GM12875 (cell line): Measurements from ENCODE around the gene GRM5.
"Not testable (repeated sequence)": the region's sequence is repeated elsewhere in the genome, so short reads cannot be mapped to it uniquely, and the experiment has no call there.

ENCODE experiments used
- H3K4me3 ChIP-seq: one replicate; pipeline ENCODE4 v1.5.1; 2011; ENCODE audit warnings: low read depth, low read length, control low read depth
- CTCF ChIP-seq: IDR thresholded peaks from 2 replicates; pipeline ENCODE4 v1.5.1; 2011; ENCODE audit warnings: low read depth, mild to moderate bottlenecking, control low read depth, inconsistent platforms, low read length, moderate library complexity, borderline replicate concordance; ENCODE audit not compliant: insufficient read depth

Gene GRM5

GRCh38 chr11:89021339-89021738 is 44.4 kb downstream of the GRM5 start:
- TF ChIP-seq CTCF: no peak
- no peak overlapping the region for H3K4me3 ChIP-seq

- H3K4me3 ChIP-seq: not testable (repeated sequence)
These were observed 45.8 kb downstream of the GRM5 start for GRCh38 chr11:89019827-89020547.

- no peak overlapping the region for H3K4me3 ChIP-seq
- TF ChIP-seq CTCF: no peak
These were observed 49.6 kb downstream of the GRM5 start for GRCh38 chr11:89016214-89016613.

GRCh38 chr11:89015614-89016013 is 50.2 kb downstream of the GRM5 start:
- TF ChIP-seq CTCF: no peak
- H3K4me3 ChIP-seq: no peak overlapping the region

- not testable (repeated sequence) for H3K4me3 ChIP-seq
These were observed 64.9 kb downstream of the GRM5 start for GRCh38 chr11:89000852-89001251.

GRCh38 chr11:88979641-88980040 is 86.1 kb downstream of the GRM5 start:
- no peak for TF ChIP-seq CTCF
- no peak overlapping the region for H3K4me3 ChIP-seq

- not testable (repeated sequence) for H3K4me3 ChIP-seq
These were observed 86.8 kb downstream of the GRM5 start for GRCh38 chr11:88978992-88979391.

- H3K4me3 ChIP-seq: not testable (repeated sequence)
These were observed 90.3 kb downstream of the GRM5 start for GRCh38 chr11:88975441-88975840.

- no peak for TF ChIP-seq CTCF
- H3K4me3 ChIP-seq: no peak overlapping the region
These were observed 93.6 kb downstream of the GRM5 start for GRCh38 chr11:88972210-88972609.

GRCh38 chr11:88961621-88962020 is 104.2 kb downstream of the GRM5 start:
- H3K4me3 ChIP-seq: not testable (repeated sequence)

- H3K4me3 ChIP-seq: not testable (repeated sequence)
These were observed 105.9 kb downstream of the GRM5 start for GRCh38 chr11:88959857-88960256.
